ENCODE results near the gene CTNNA3. TPM values are rescaled to one million over a fixed set of nuclear protein-coding genes. Genes with fewer than 3 reads are reported as not detected.

The CTNNA3 gene
- total RNA-seq, 4 donors from 2014 or later: 14.3 to 49.5 (median 24.2) TPM

DNA sequence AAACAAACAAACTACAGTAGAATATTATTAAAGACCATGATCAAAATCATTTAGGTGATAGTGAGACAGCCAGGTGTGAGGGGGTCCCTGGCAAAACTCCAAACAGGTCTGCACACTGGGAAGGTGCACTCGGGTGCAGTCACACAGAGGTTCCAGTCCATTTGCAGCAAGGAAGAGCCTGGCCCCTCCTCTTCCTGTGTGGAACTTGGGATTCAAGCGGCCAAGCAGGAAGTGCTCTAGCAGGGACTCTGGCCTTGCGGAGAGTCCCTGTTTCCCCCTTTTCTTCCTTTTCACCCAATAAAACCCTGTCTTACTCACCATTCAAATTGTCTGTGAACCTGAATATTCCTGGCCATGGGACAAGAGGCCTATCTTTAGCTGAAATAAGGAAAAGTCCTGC is 588.3 kb downstream of the CTNNA3 start:
- no peak for TF ChIP-seq POLR2A (IDR thresholded peaks at IDR 0.05)
- intact Hi-C loops (cut with DNase I; ENCODE audit: low total_unique reads): no loop called here
- H3K4me3 ChIP-seq: no peak overlapping the region
- H3K27me3 ChIP-seq: no peaks in the 10 kb centered on the region
- H3K36me3 ChIP-seq: no peaks in the 10 kb centered on the region
- H3K9me3 ChIP-seq: no peaks in the 10 kb centered on the region
- ATAC-seq: no peak
- DNase-seq: no peak
- no peak overlapping the region for H3K27ac ChIP-seq
- in situ Hi-C loops (cut with MboI; ENCODE audit: low sequenced_read_pairs in 4 of 4): no loop called here
- H3K4me1 ChIP-seq: no peaks in the 10 kb centered on the region

- H3K27ac ChIP-seq: no peak overlapping the region
- TF ChIP-seq, protein P1, sequence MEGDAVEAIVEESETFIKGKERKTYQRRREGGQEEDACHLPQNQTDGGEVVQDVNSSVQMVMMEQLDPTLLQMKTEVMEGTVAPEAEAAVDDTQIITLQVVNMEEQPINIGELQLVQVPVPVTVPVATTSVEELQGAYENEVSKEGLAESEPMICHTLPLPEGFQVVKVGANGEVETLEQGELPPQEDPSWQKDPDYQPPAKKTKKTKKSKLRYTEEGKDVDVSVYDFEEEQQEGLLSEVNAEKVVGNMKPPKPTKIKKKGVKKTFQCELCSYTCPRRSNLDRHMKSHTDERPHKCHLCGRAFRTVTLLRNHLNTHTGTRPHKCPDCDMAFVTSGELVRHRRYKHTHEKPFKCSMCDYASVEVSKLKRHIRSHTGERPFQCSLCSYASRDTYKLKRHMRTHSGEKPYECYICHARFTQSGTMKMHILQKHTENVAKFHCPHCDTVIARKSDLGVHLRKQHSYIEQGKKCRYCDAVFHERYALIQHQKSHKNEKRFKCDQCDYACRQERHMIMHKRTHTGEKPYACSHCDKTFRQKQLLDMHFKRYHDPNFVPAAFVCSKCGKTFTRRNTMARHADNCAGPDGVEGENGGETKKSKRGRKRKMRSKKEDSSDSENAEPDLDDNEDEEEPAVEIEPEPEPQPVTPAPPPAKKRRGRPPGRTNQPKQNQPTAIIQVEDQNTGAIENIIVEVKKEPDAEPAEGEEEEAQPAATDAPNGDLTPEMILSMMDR (IDR thresholded peaks at IDR 0.05 in 4 of 5, conservative IDR thresholded peaks at IDR 0.05 in 1 of 5): no peak
- TF ChIP-seq POLR2A (IDR thresholded peaks at IDR 0.05): no peak
- in situ Hi-C loops (cut with MboI; ENCODE audit: low sequenced_read_pairs in 4 of 4): no loop called here
- ATAC-seq (no peak), DNase-seq (no peak)
- intact Hi-C loops (cut with DNase I; ENCODE audit: low total_unique reads): no loop called here
- H3K36me3 ChIP-seq: no peaks in the 10 kb centered on the region
- H3K4me1 ChIP-seq: no peaks in the 10 kb centered on the region
- no peak overlapping the region for H3K4me3 ChIP-seq
- H3K9me3 ChIP-seq: no peaks in the 10 kb centered on the region
- no peaks in the 10 kb centered on the region for H3K27me3 ChIP-seq
Measured at GRCh38 chr10:67100951-67101350, 595.0 kb downstream of the CTNNA3 start.

DNA sequence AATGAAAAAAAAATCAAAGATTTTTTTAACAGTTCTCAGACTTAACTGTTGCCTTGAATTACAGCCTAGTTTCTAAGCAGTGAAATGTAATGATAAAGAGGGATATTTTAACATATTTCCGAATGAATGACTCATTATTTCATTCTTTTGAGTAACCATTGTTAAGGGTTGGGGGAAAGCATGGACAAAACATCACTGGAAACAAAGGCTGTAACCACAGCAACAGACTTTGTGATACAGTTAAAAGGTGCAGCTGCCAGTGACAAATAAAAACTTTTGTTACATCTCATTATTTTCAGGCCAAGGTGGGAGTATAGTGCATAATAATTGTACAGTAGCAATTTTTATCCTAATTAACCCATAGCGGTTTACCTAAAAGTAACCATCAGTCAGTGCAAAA is 597.5 kb downstream of the CTNNA3 start:
- no peak for ATAC-seq
- no peak overlapping the region for H3K4me3 ChIP-seq
- H3K36me3 ChIP-seq: no peaks in the 10 kb centered on the region
- DNase-seq: no peak
- no peaks in the 10 kb centered on the region for H3K27me3 ChIP-seq
- intact Hi-C loops (cut with DNase I; ENCODE audit: low total_unique reads): no loop called here
- TF ChIP-seq, protein P1 (IDR thresholded peaks at IDR 0.05 in 4 of 5, conservative IDR thresholded peaks at IDR 0.05 in 1 of 5): no peak
- TF ChIP-seq POLR2A (IDR thresholded peaks at IDR 0.05): no peak
- no peaks in the 10 kb centered on the region for H3K9me3 ChIP-seq
- in situ Hi-C loops (cut with MboI; ENCODE audit: low sequenced_read_pairs in 4 of 4): no loop called here
- H3K27ac ChIP-seq: no peak overlapping the region
- H3K4me1 ChIP-seq: no peaks in the 10 kb centered on the region

GRCh38 chr10:67095531-67095930 is 600.5 kb downstream of the CTNNA3 start:
- H3K27me3 ChIP-seq: no peaks in the 10 kb centered on the region
- H3K36me3 ChIP-seq: no peaks in the 10 kb centered on the region
- no peak for ATAC-seq
- H3K4me3 ChIP-seq: no peak overlapping the region
- in situ Hi-C loops (cut with MboI; ENCODE audit: low sequenced_read_pairs in 4 of 4) (no loop called here), intact Hi-C loops (cut with DNase I; ENCODE audit: low total_unique reads) (no loop called here)
- no peaks in the 10 kb centered on the region for H3K9me3 ChIP-seq
- H3K27ac ChIP-seq: no peak overlapping the region
- H3K4me1 ChIP-seq: no peaks in the 10 kb centered on the region
- no peak for TF ChIP-seq POLR2A (IDR thresholded peaks at IDR 0.05)
- TF ChIP-seq, protein P1 (IDR thresholded peaks at IDR 0.05 in 4 of 5, conservative IDR thresholded peaks at IDR 0.05 in 1 of 5): no peak
- DNase-seq: no peak

DNA sequence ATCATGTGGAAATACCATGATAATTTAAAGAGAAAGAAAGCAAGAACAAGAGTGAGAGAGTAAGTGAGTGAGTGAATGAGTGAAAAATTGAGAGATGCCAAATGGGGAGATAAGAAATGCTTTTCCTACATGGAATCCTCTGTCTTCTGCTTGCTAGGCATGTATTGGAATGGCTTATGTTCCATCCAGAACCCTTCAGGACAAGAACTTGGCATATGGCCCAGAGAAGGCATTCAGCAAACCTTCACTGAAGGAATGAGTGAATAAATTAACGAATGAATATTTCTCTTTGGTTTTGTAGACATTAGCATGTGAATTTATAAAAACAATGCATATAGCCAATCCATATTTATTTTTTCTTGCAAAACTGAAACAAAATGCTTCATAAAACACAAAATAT is 608.0 kb downstream of the CTNNA3 start:
- H3K27me3 ChIP-seq: no peaks in the 10 kb centered on the region
- no peak for DNase-seq
- intact Hi-C loops (cut with DNase I; ENCODE audit: low total_unique reads) (no loop called here), in situ Hi-C loops (cut with MboI; ENCODE audit: low sequenced_read_pairs in 4 of 4) (no loop called here)
- H3K36me3 ChIP-seq: no peaks in the 10 kb centered on the region
- H3K27ac ChIP-seq: no peak overlapping the region
- TF ChIP-seq, protein P1 (IDR thresholded peaks at IDR 0.05 in 4 of 5, conservative IDR thresholded peaks at IDR 0.05 in 1 of 5): no peak
- no peak for TF ChIP-seq POLR2A (IDR thresholded peaks at IDR 0.05)
- peaks cover 10 to 15% of the 10 kb centered on the region in 2 donors for H3K4me1 ChIP-seq
- H3K4me3 ChIP-seq: no peak overlapping the region
- no peaks in the 10 kb centered on the region for H3K9me3 ChIP-seq
- ATAC-seq: no peak
